Stimulated activated naive CD4-positive, alpha-beta T cell treated with Interleukin-2 at 50 U/mL for 16 hours (primary cell): ENCODE measurements around the gene OSBPL2.

Source experiments
- DNase-seq: peaks from one replicate; lab custom pipeline; 2025; lab: John Stamatoyannopoulos, UW

Gene OSBPL2

GRCh38 chr20:62326959-62327725, 88.8 kb downstream of the OSBPL2 start:
- no peak for DNase-seq

- DNase-seq = no peak
These were observed 89.6 kb downstream of the OSBPL2 start for GRCh38 chr20:62327726-62328495.

GRCh38 chr20:62328684-62329388, 90.5 kb downstream of the OSBPL2 start:
- DNase-seq = no peak

GRCh38 chr20:62329389-62330377, 91.4 kb downstream of the OSBPL2 start:
- no peak for DNase-seq

GRCh38 chr20:62330576-62331317, 92.4 kb downstream of the OSBPL2 start:
- DNase-seq = no peak

- DNase-seq = no peak
These were observed 93.0 kb downstream of the OSBPL2 start for GRCh38 chr20:62331347-62331746.

- no peak for DNase-seq
These were observed 94.1 kb downstream of the OSBPL2 start for GRCh38 chr20:62332421-62332820.

GRCh38 chr20:62332989-62333819, 94.9 kb downstream of the OSBPL2 start:
- no peak for DNase-seq

- DNase-seq = no peak
These were observed 95.7 kb downstream of the OSBPL2 start for GRCh38 chr20:62333820-62334595.

GRCh38 chr20:62334881-62335280, 96.6 kb downstream of the OSBPL2 start:
- no peak for DNase-seq

GRCh38 chr20:62335532-62335931, 97.2 kb downstream of the OSBPL2 start:
- no peak for DNase-seq

GRCh38 chr20:62336329-62336728, 98.0 kb downstream of the OSBPL2 start:
- no peak for DNase-seq

- DNase-seq = no peak
These were observed 98.6 kb downstream of the OSBPL2 start for GRCh38 chr20:62336775-62337557.

- no peak for DNase-seq
These were observed 99.4 kb downstream of the OSBPL2 start for GRCh38 chr20:62337558-62338293.

GRCh38 chr20:62338294-62338620, 99.9 kb downstream of the OSBPL2 start:
- no peak for DNase-seq

- no peak for DNase-seq
These were observed 101.3 kb downstream of the OSBPL2 start for GRCh38 chr20:62339647-62340062.

- DNase-seq = no peak
These were observed 104.6 kb downstream of the OSBPL2 start for GRCh38 chr20:62342910-62343309.

- no peak for DNase-seq
These were observed 105.8 kb downstream of the OSBPL2 start for GRCh38 chr20:62344092-62344491.
